HG03354 (cell line): ENCODE results near the gene APC2.
"Not testable (repeated sequence)": the region's sequence is repeated elsewhere in the genome, so short reads cannot be mapped to it uniquely, and the experiment has no call there.

Experiments used
- ATAC-seq: cut with Tn5 transposase; IDR thresholded peaks from one replicate; pipeline ENCODE4 v1.9.1; 2021; ENCODE audit warnings: mild to moderate bottlenecking; ENCODE audit not compliant: unreplicated experiment, poor library complexity, severe bottlenecking

Gene APC2

DNA sequence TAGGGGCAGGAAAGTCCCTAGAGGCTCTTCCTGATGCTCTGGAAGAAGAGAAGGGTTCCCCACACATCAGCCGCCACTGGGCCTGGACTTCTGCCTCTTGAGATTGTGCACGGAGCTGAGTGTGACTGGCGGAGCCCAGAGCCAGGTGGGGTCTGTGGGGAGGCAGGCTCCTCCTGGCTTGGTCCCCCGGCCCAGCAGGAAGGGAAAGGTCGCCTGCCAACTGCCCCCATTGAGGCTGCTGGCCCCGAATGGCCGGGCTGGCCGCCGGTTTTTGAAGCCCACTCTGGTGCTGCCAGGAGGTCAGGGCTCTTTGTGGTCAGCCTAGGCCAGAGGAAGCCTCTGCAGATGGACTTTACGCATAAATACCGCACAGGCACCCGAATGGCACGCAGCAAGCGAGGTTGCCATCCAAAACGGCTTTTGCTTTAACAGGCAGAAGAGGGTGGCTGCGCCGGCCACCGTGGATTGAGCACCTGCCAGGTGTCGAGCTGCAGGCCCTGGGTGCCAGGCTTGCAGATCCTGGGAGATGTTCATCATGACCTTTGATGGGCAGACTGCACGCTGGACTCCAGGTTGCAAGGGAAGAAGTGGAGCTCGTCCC lies 37.5 kb upstream of the APC2 start:
- no peak for ATAC-seq

GRCh38 chr19:1412995-1413800 lies 36.7 kb upstream of the APC2 start:
- ATAC-seq: no peak

- ATAC-seq: no peak
Measured at GRCh38 chr19:1416014-1416841, 33.7 kb upstream of the APC2 start.

- ATAC-seq: no peak
Measured at GRCh38 chr19:1417145-1417544, 32.8 kb upstream of the APC2 start.

- ATAC-seq: no peak
Measured at GRCh38 chr19:1417681-1418495, 32.0 kb upstream of the APC2 start.

DNA sequence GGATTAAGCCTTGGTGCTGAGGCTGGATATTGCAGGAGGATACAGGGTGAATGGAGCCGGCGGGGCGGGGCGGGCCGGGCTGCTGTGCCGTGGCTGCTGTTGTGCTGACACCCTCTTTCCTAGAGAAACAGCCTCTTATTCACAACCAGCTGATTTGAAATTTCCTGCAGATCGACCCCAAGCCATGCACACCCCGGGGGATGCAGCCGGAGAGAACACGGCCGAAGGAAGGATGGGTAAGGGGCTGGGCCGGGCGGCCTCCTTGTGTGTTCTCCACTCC lies 31.5 kb upstream of the APC2 start:
- no peak for ATAC-seq

- no peak for ATAC-seq
Measured at GRCh38 chr19:1418951-1419738, 30.8 kb upstream of the APC2 start.

- ATAC-seq: not testable (repeated sequence)
Measured at GRCh38 chr19:1420085-1420484, 29.8 kb upstream of the APC2 start.

DNA sequence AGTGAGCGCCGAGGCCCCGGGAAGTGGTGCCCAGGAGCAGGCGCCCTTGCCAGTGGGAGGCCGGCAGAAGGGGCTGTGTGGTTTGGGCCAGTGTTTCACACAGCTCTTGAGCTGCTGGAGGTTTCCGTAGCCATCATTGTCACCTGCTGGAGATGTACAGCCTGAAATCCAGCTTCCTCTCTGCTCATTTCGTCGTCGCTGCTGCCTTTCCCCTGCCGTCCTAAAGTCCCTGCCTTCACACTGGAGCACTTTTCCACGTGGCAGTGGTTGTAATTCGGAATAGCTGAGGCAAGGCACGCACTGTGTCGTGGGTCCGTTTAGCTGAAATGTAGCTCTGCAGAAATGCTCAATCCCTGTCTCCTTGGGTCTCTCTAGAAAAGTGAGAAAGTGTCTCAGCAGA lies 29.3 kb upstream of the APC2 start:
- no peak for ATAC-seq

- ATAC-seq: no peak
Measured at GRCh38 chr19:1421218-1421957, 28.5 kb upstream of the APC2 start.

- ATAC-seq: no peak
Measured at GRCh38 chr19:1421958-1422305, 28.0 kb upstream of the APC2 start.

GRCh38 chr19:1422360-1422759 lies 27.6 kb upstream of the APC2 start:
- ATAC-seq: no peak

DNA sequence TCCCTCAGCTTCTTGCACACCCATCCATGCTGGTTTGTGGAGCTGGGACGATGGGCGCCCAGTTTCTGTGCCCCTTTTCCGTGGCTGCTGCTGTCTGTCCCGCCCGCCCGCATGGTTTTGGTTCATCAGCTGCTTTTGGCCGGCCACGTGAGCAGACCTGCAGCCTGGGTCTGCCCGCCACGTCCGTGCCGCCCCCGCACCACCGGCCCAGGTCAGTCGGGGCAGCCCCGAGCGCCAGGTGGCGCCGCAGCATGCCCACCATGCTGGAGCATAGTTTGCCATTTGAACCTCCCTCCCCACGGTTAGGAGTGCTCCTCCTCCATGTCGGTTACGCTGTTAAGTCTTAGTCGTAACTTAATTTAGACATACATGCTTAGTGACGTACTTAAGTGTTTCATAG lies 27.0 kb upstream of the APC2 start:
- ATAC-seq: no peak

GRCh38 chr19:1423436-1424191 lies 26.3 kb upstream of the APC2 start:
- no peak for ATAC-seq

DNA sequence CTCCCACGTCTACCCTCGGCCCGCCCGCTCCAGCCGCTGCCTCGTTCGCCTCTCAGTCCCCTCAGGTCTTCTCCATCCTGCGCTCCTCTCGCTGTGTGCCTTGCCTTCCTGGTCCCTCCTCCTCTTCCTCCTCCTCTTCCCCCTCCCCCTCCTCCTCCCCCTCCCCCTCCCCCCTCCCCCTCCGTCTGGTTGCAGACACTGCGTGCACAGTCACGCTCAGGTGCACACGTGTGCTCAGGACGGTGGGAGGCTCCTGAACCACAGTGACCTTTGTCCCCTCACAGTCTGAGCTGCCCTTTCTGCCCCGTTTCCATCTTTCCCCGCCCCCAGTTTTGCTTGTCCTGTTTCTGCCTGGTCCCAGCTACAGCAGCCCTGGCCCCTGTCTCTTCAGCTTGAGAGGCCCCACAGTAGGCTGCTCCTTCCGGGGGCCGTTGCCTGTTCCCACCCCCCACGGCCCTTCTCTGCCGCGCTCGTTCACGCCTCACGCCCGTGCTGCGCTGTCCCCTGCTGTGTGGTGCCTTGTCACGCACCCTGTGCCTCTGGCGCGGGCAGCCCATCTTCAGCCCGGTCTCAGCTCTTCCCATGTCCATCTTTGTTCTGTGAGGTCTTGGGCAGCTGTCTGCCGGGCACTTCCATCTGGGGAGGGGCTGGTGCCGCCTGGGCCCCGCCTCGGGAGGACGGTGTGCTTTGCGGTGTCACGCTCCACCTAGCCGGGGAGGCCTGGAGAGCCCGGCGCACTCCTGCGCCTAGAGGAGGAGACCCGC lies 25.5 kb upstream of the APC2 start:
- no peak for ATAC-seq

DNA sequence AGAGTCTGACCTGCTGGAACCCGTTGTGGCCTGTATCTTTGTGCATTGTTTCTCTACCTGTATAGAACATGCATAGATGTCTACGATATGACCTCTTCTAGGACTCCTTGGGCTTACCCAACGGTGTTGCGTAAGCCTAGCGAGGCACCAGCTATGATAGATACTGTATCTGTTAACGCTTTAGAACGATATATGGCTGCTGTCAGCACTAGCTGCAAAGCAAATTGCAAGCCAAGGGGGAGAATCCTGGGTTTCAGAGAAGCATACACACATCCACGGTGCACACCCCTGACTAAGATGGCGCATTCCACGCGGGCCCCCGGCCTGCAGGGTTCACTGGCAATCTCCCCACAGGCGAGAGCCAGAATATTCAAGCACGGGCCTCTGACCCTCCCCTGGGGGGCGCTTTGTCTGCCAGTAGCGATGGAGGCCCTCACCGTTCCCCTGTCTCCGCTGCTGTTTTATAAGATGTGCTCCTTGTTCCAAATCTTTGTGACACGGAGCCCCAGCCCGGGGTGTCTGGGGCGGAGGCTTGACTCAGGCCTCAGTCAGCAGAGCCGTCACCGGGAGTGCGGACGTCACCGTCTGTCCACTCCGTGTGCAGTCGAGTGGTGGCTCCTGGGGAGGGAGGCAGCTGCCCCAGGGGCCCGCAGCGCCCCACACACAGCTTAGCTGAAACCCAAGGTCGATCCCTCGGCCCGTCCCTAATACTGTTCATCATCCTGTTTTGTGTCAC lies 24.7 kb upstream of the APC2 start:
- ATAC-seq: no peak

DNA sequence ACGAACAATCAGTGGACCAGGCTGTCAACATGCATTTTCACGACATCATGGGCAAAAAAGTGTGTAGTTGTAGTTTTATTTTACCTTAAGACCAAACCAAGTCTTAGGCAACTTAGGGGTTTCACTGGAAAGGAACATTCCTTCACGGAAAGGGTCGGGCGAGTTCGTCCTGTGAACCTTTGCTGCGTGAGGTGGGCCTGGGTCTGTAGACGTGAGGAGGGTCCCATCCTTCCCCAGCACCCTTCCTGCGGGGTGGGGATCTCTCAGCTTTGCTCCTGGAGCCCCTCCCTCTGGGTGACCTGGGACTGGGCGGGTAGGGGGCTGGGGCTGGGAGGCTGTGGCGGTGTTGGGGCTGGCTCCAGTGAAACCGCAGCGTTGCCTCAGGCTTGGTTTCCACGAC lies 24.0 kb upstream of the APC2 start:
- no peak for ATAC-seq
